HepG2 (cell line): ENCODE measurements around the gene SELENOV. TPM values are rescaled to one million over a fixed set of nuclear protein-coding genes. Genes with fewer than 3 reads are reported as not detected.

Experiments
- ATAC-seq: fragments of 200-7000 bp; cut with Tn5 transposase; 3 replicates; pipeline ENCODE4 v1.9.1; 2020; ENCODE audit warnings: mild to moderate bottlenecking, moderate library complexity
- BruUV-seq: library from RNA; stranded (reverse); fragments of 400-500 nt; replicated peaks from 2 replicates; lab custom pipeline; 2021; lab: Mats Ljungman, UMichigan
- CTCF ChIA-PET: fragments of 300-600 bp; formaldehyde crosslinking; extraction: SDS; loops from one replicate; lab custom pipeline; 2021; ENCODE audit warnings: low total read pairs, inconsistent platforms, low intra/inter-chr PET ratio; lab: Yijun Ruan, JAX
- POLR2A ChIA-PET: fragments of 350-600 bp; sonication (Branson Sonifier 250); formaldehyde crosslinking; loops from one replicate; lab custom pipeline; 2020; ENCODE audit warnings: antibody characterized with exemption, inconsistent platforms; lab: Yijun Ruan, JAX
- DNase-seq: peaks from one replicate; pipeline ENCODE4 v3.0.0-alpha.2; 2015; ENCODE audit warnings: low spot score
- FAIRE-seq: peaks from 3 replicates; lab custom pipeline; 2011; peaks lifted over from hg19 to GRCh38; lab: Jason Lieb, UNC
- H2AFZ ChIP-seq: one replicate; pipeline ENCODE4 v1.6.1; 2011; ENCODE audit warnings: low read length, inconsistent platforms
- H3K27ac ChIP-seq: fragments of 300-600 bp; 3 replicates; pipeline ENCODE4 v1.8.0; 2011; ENCODE audit warnings: mixed run types, mild to moderate bottlenecking, mixed read lengths, low read length, inconsistent platforms; ENCODE audit not compliant: insufficient read depth; ENCODE audit errors: extremely low read length
- H3K27me3 ChIP-seq, 2 experiments: fragments of 200-600 bp in 1 of 2; 2 replicates in 1 of 2; 3 replicates in 1 of 2; pipeline versions ENCODE4 v1.6.0 to v1.8.0; 2011; ENCODE audit warnings: low read length in 2 of 2, mild to moderate bottlenecking in 2 of 2, moderate library complexity in 2 of 2, inconsistent platforms in 1 of 2; ENCODE audit not compliant: insufficient read depth in 2 of 2, control insufficient read depth in 1 of 2
- H3K36me3 ChIP-seq, 2 experiments: fragments of 200-600 bp in 1 of 2; replicated peaks in 1 of 2; 2 replicates in 1 of 2; 3 replicates in 1 of 2; pipeline versions ENCODE4 v1.5.1 to v1.8.0; 2011; ENCODE audit warnings: low read length in 2 of 2, inconsistent platforms in 1 of 2; ENCODE audit not compliant: insufficient read depth in 2 of 2, control insufficient read depth in 1 of 2
- H3K4me1 ChIP-seq: 2 replicates; pipeline ENCODE4 v1.5.1; 2012; ENCODE audit warnings: low read length, inconsistent platforms; ENCODE audit not compliant: insufficient read depth
- H3K4me2 ChIP-seq: 2 replicates; pipeline ENCODE4 v1.6.0; 2011; ENCODE audit warnings: low read depth, low read length, inconsistent platforms
- H3K4me3 ChIP-seq, 3 experiments: fragments of 200-600 bp in 1 of 3; sonication (generic), shearing (Covaris generic) in 1 of 3; replicated peaks in 1 of 3; 2 replicates each; pipeline ENCODE4 v1.5.1; 2011 to 2016; ENCODE audit warnings: low read length in 3 of 3, inconsistent platforms in 2 of 3, low read depth in 2 of 3, mild to moderate bottlenecking in 2 of 3, control low read depth in 1 of 3, mixed read lengths in 1 of 3; ENCODE audit not compliant: insufficient read depth in 1 of 3
- H3K79me2 ChIP-seq: one replicate; pipeline ENCODE4 v1.6.1; 2011; ENCODE audit warnings: low read length, inconsistent platforms; ENCODE audit not compliant: insufficient read depth
- H3K9ac ChIP-seq: 2 replicates; pipeline ENCODE4 v1.6.0; 2011; ENCODE audit warnings: mild to moderate bottlenecking, low read depth, low read length, inconsistent platforms; ENCODE audit not compliant: insufficient read depth
- H3K9me3 ChIP-seq: 2 replicates; pipeline ENCODE4 v1.5.1; 2012; ENCODE audit warnings: mild to moderate bottlenecking, low read length
- H4K20me1 ChIP-seq: 2 replicates; pipeline ENCODE4 v1.6.0; 2011; ENCODE audit warnings: inconsistent platforms, mild to moderate bottlenecking, low read length, moderate library complexity; ENCODE audit not compliant: insufficient read depth
- CBX5 ChIP-seq: sonication (generic); formaldehyde crosslinking; IDR thresholded peaks from 2 replicates; pipeline ENCODE4 v1.4.0; 2020; ENCODE audit warnings: missing genetic modification reagents, borderline replicate concordance
- DMAP1 ChIP-seq: IDR thresholded peaks from 2 replicates; pipeline ENCODE4 v1.6.1; 2016
- HOMEZ ChIP-seq: IDR thresholded peaks from 2 replicates; pipeline ENCODE4 v1.6.1; 2016; ENCODE audit warnings: low read depth
- KDM5A ChIP-seq: fragments of 200-600 bp; sonication (generic); IDR thresholded peaks from 2 replicates; pipeline ENCODE4 v1.7.0; 2018; ENCODE audit warnings: antibody characterized with exemption, mild to moderate bottlenecking, low read length, borderline replicate concordance
- PAXIP1 ChIP-seq: sonication (generic); formaldehyde crosslinking; conservative IDR thresholded peaks from 2 replicates; pipeline ENCODE4 v1.4.0; 2020; ENCODE audit warnings: mild to moderate bottlenecking, missing genetic modification reagents, moderate library complexity
- RAD21 ChIP-seq: fragments of 450-650 bp; formaldehyde crosslinking; IDR thresholded peaks from 2 replicates; pipeline ENCODE4 v1.5.0; 2020; ENCODE audit warnings: mild to moderate bottlenecking
- RBM22 ChIP-seq: fragments of 200-400 bp; formaldehyde crosslinking; optimal IDR thresholded peaks from 2 replicates; pipeline ENCODE3; 2017; ENCODE audit warnings: mild to moderate bottlenecking, low read length, moderate library complexity
- ZNF24 ChIP-seq: fragments of 450-650 bp; IDR thresholded peaks from 2 replicates; pipeline ENCODE4 v1.6.1; 2017; ENCODE audit warnings: antibody characterized with exemption, mild to moderate bottlenecking
- ZNF672 ChIP-seq: sonication (generic); formaldehyde crosslinking; IDR thresholded peaks from 2 replicates; pipeline ENCODE4 v1.8.1; 2022; ENCODE audit warnings: missing genetic modification reagents
- WGBS: methylation state at CpG from one replicate; pipeline ENCODE4 v1.1.6; 2017; ENCODE audit warnings: low lambda C conversion rate; 5-methylcytosine and 5-hydroxymethylcytosine counted together
- in situ Hi-C: cut with HindIII; loops from 2 replicates; pipeline ENCODE4 v1.10.0; 2017; ENCODE audit warnings: low pct_unique_long_range_greater_than_20kb; ENCODE audit not compliant: extremely low pct_ligation_motif_present
- intact Hi-C: fragments of 100-400 bp; cut with micrococcal nuclease; formaldehyde crosslinking; loops from one replicate; pipeline ENCODE4 v1.10.0; 2022; ENCODE audit not compliant: unreplicated experiment
- polyA plus RNA-seq, 8 experiments: library from polyadenylated mRNA; depleted of rRNA in 3 of 8; stranded (reverse) in 7 of 8; unstranded in 1 of 8; fragments of >200 nt; fragmentation: Illumina TruSeq in 4 of 8; extraction: Trizol in 4 of 8; gene quantifications; 2 replicates each; pipeline versions ENCODE4 v1.2.1 to v1.2.3, GENCODE V29; 2011 to 2016; ENCODE audit warnings: low read depth in 4 of 8, missing spikeins in 1 of 8, mixed read lengths in 1 of 8; ENCODE audit not compliant: insufficient read depth in 1 of 8
- total RNA-seq, 5 experiments: library from RNA; depleted of rRNA; stranded (reverse); fragments of >200 nt; fragmentation: Illumina TruSeq; extraction: Trizol; gene quantifications; 2 replicates each; pipeline ENCODE4 v1.2.3, GENCODE V29; 2016; ENCODE audit warnings: low read depth in 1 of 5
- TF ChIP-seq, protein P1 (sequence below): sonication (generic); formaldehyde crosslinking; IDR thresholded peaks from 2 replicates; pipeline ENCODE4 v1.5.1; 2020; ENCODE audit warnings: missing genetic modification reagents, mild to moderate bottlenecking, borderline replicate concordance
- TF ChIP-seq, protein P2 (sequence below): sonication (generic); formaldehyde crosslinking; IDR thresholded peaks from 2 replicates; pipeline ENCODE4 v1.4.0; 2020; ENCODE audit warnings: missing genetic modification reagents
- TF ChIP-seq, protein P3 (sequence below): sonication (generic); formaldehyde crosslinking; IDR thresholded peaks from 2 replicates; pipeline ENCODE4 v1.5.0; 2020; ENCODE audit warnings: missing genetic modification reagents

SELENOV gene
- total and polyA plus RNA-seq, 2 of the 13 experiments (the other 11 are each of a cell fraction or from before 2014, with no cell fraction given): not detected

GRCh38 chr19:39532233-39533002 lies 17.5 kb downstream of the SELENOV start, which contains the start of gene EID2B:
Gene EID2B, minus strand, starts transcription at chr19:39532852. Its CDS starts 50 bp downstream, at chr19:39532802.
- Histone ChIP-seq H4K20me1 (no peaks in the 10 kb centered on the region), H2AFZ (no peak within 1 kb of the TSS), H3K27ac (peak within 1 kb of the TSS; percentile 45), H3K4me1 (peaks cover 15% of the 10 kb centered on the region), H3K36me3 (no peaks in the 10 kb centered on the region), H3K4me2 (peak within 1 kb of the TSS; percentile 94), H3K9ac (peak within 1 kb of the TSS; percentile 80), H3K4me3 (peak within 1 kb of the TSS; percentile 81 to 93 (median 89)), H3K79me2 (peaks cover 12% of the 10 kb centered on the region), H3K9me3 (no peaks in the 10 kb centered on the region), H3K27me3 (no peaks in the 10 kb centered on the region; a peak in 2 of 5 replicates)
- BruUV-seq: TSS peak; percentile 71
- intact Hi-C loops (loop anchor here (1.0 to 10.0 kb wide), 2 partner anchors 58 to 118 kb away; partner anchors contain the start of gene PLEKHG2), in situ Hi-C loops (loop anchor here (5.0 kb wide), 1 partner anchor 35 kb away; the partner anchor contains the start of gene DLL3)
- WGBS: 0% methylated on average over 2 of the region's 65 CpGs
- FAIRE-seq: peak; percentile 71
- ChIA-PET POLR2A (interaction anchor here (0.8 to 1.2 kb wide), 4 partner anchors 18 to 134 kb away, joined by 4 to 6 read pairs (median 5); partner anchors contain the start of genes RPS16, SELENOV and SUPT5H), CTCF (interaction anchor here (0.7 to 2.3 kb wide), 4 partner anchors 30 to 92 kb away, joined by 3 to 20 read pairs (median 4); no protein-coding TSS in a partner anchor)
- peak; percentile 96 for ATAC-seq
- peak; percentile 91 for DNase-seq
- TF ChIP-seq, protein P1, sequence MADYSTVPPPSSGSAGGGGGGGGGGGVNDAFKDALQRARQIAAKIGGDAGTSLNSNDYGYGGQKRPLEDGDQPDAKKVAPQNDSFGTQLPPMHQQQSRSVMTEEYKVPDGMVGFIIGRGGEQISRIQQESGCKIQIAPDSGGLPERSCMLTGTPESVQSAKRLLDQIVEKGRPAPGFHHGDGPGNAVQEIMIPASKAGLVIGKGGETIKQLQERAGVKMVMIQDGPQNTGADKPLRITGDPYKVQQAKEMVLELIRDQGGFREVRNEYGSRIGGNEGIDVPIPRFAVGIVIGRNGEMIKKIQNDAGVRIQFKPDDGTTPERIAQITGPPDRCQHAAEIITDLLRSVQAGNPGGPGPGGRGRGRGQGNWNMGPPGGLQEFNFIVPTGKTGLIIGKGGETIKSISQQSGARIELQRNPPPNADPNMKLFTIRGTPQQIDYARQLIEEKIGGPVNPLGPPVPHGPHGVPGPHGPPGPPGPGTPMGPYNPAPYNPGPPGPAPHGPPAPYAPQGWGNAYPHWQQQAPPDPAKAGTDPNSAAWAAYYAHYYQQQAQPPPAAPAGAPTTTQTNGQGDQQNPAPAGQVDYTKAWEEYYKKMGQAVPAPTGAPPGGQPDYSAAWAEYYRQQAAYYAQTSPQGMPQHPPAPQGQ (CRISPR knock-in tag): no peak
- TF ChIP-seq RBM22: peak; percentile 28
- no peak for TF ChIP-seq HOMEZ
- peak; percentile 78; the same call in 1 of the 2 replicates for TF ChIP-seq KDM5A
- no peak for TF ChIP-seq ZNF672 (CRISPR knock-in tag)
- TF ChIP-seq RAD21 (CRISPR knock-in tag): peak; percentile 96
- TF ChIP-seq, protein P2, sequence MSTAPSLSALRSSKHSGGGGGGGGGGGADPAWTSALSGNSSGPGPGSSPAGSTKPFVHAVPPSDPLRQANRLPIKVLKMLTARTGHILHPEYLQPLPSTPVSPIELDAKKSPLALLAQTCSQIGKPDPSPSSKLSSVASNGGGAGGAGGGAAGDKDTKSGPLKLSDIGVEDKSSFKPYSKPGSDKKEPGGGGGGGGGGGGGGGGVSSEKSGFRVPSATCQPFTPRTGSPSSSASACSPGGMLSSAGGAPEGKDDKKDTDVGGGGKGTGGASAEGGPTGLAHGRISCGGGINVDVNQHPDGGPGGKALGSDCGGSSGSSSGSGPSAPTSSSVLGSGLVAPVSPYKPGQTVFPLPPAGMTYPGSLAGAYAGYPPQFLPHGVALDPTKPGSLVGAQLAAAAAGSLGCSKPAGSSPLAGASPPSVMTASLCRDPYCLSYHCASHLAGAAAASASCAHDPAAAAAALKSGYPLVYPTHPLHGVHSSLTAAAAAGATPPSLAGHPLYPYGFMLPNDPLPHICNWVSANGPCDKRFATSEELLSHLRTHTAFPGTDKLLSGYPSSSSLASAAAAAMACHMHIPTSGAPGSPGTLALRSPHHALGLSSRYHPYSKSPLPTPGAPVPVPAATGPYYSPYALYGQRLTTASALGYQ (CRISPR knock-in tag): no peak
- TF ChIP-seq, protein P3, sequence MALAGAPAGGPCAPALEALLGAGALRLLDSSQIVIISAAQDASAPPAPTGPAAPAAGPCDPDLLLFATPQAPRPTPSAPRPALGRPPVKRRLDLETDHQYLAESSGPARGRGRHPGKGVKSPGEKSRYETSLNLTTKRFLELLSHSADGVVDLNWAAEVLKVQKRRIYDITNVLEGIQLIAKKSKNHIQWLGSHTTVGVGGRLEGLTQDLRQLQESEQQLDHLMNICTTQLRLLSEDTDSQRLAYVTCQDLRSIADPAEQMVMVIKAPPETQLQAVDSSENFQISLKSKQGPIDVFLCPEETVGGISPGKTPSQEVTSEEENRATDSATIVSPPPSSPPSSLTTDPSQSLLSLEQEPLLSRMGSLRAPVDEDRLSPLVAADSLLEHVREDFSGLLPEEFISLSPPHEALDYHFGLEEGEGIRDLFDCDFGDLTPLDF (CRISPR knock-in tag): no peak
- no peak; the same call in 1 of the 2 replicates for TF ChIP-seq PAXIP1
- 0 out of 2 replicates have a peak, but pooled peaks have one; percentile 60 for TF ChIP-seq DMAP1
- peak; percentile 18; the same call in 1 of the 2 replicates for TF ChIP-seq CBX5 (CRISPR knock-in tag)
- TF ChIP-seq ZNF24: no peak
